HepG2 (cell line): ENCODE data around the gene ADAMTS18. TPM values are rescaled to one million over a fixed set of nuclear protein-coding genes. Genes with fewer than 3 reads are reported as not detected.

Experiments
- ATAC-seq: fragments of 200-7000 bp; cut with Tn5 transposase; 3 replicates; pipeline ENCODE4 v1.9.1; 2020; ENCODE audit warnings: mild to moderate bottlenecking, moderate library complexity
- BruUV-seq: library from RNA; stranded (reverse); fragments of 400-500 nt; replicated peaks from 2 replicates; lab custom pipeline; 2021; lab: Mats Ljungman, UMichigan
- CTCF ChIA-PET: fragments of 300-600 bp; formaldehyde crosslinking; extraction: SDS; loops from one replicate; lab custom pipeline; 2021; ENCODE audit warnings: low total read pairs, inconsistent platforms, low intra/inter-chr PET ratio; lab: Yijun Ruan, JAX
- POLR2A ChIA-PET: fragments of 350-600 bp; sonication (Branson Sonifier 250); formaldehyde crosslinking; loops from one replicate; lab custom pipeline; 2020; ENCODE audit warnings: antibody characterized with exemption, inconsistent platforms; lab: Yijun Ruan, JAX
- DNase-seq: peaks from one replicate; pipeline ENCODE4 v3.0.0-alpha.2; 2015; ENCODE audit warnings: low spot score
- FAIRE-seq: peaks from 3 replicates; lab custom pipeline; 2011; peaks lifted over from hg19 to GRCh38; lab: Jason Lieb, UNC
- H2AFZ ChIP-seq: one replicate; pipeline ENCODE4 v1.6.1; 2011; ENCODE audit warnings: low read length, inconsistent platforms
- H3K27ac ChIP-seq: fragments of 300-600 bp; 3 replicates; pipeline ENCODE4 v1.8.0; 2011; ENCODE audit warnings: mixed run types, mild to moderate bottlenecking, mixed read lengths, low read length, inconsistent platforms; ENCODE audit not compliant: insufficient read depth; ENCODE audit errors: extremely low read length
- H3K27me3 ChIP-seq, 2 experiments: fragments of 200-600 bp in 1 of 2; 2 replicates in 1 of 2; 3 replicates in 1 of 2; pipeline versions ENCODE4 v1.6.0 to v1.8.0; 2011; ENCODE audit warnings: low read length in 2 of 2, mild to moderate bottlenecking in 2 of 2, moderate library complexity in 2 of 2, inconsistent platforms in 1 of 2; ENCODE audit not compliant: insufficient read depth in 2 of 2, control insufficient read depth in 1 of 2
- H3K36me3 ChIP-seq, 2 experiments: fragments of 200-600 bp in 1 of 2; replicated peaks in 1 of 2; 2 replicates in 1 of 2; 3 replicates in 1 of 2; pipeline versions ENCODE4 v1.5.1 to v1.8.0; 2011; ENCODE audit warnings: low read length in 2 of 2, inconsistent platforms in 1 of 2; ENCODE audit not compliant: insufficient read depth in 2 of 2, control insufficient read depth in 1 of 2
- H3K4me1 ChIP-seq: 2 replicates; pipeline ENCODE4 v1.5.1; 2012; ENCODE audit warnings: low read length, inconsistent platforms; ENCODE audit not compliant: insufficient read depth
- H3K4me2 ChIP-seq: 2 replicates; pipeline ENCODE4 v1.6.0; 2011; ENCODE audit warnings: low read depth, low read length, inconsistent platforms
- H3K4me3 ChIP-seq, 3 experiments: fragments of 200-600 bp in 1 of 3; sonication (generic), shearing (Covaris generic) in 1 of 3; replicated peaks in 1 of 3; 2 replicates each; pipeline ENCODE4 v1.5.1; 2011 to 2016; ENCODE audit warnings: low read length in 3 of 3, inconsistent platforms in 2 of 3, low read depth in 2 of 3, mild to moderate bottlenecking in 2 of 3, control low read depth in 1 of 3, mixed read lengths in 1 of 3; ENCODE audit not compliant: insufficient read depth in 1 of 3
- H3K79me2 ChIP-seq: one replicate; pipeline ENCODE4 v1.6.1; 2011; ENCODE audit warnings: low read length, inconsistent platforms; ENCODE audit not compliant: insufficient read depth
- H3K9ac ChIP-seq: 2 replicates; pipeline ENCODE4 v1.6.0; 2011; ENCODE audit warnings: mild to moderate bottlenecking, low read depth, low read length, inconsistent platforms; ENCODE audit not compliant: insufficient read depth
- H3K9me3 ChIP-seq: 2 replicates; pipeline ENCODE4 v1.5.1; 2012; ENCODE audit warnings: mild to moderate bottlenecking, low read length
- H4K20me1 ChIP-seq: 2 replicates; pipeline ENCODE4 v1.6.0; 2011; ENCODE audit warnings: inconsistent platforms, mild to moderate bottlenecking, low read length, moderate library complexity; ENCODE audit not compliant: insufficient read depth
- ARHGAP35 ChIP-seq: sonication (generic); formaldehyde crosslinking; IDR thresholded peaks from 2 replicates; pipeline ENCODE4 v1.9.0; 2022; ENCODE audit warnings: mild to moderate bottlenecking, inconsistent platforms, moderate library complexity, missing genetic modification reagents, borderline replicate concordance
- FLYWCH1 ChIP-seq: sonication (generic); formaldehyde crosslinking; IDR thresholded peaks from 2 replicates; pipeline ENCODE4 v1.8.1; 2023; ENCODE audit warnings: mild to moderate bottlenecking, missing genetic modification reagents
- FUBP1 ChIP-seq: sonication (generic); formaldehyde crosslinking; IDR thresholded peaks from 2 replicates; pipeline ENCODE4 v1.5.1; 2020; ENCODE audit warnings: missing genetic modification reagents, mild to moderate bottlenecking, borderline replicate concordance
- IKZF1 ChIP-seq: fragments of 450-650 bp; IDR thresholded peaks from 2 replicates; pipeline ENCODE4 v1.7.1; 2016
- KIAA2018 ChIP-seq: sonication (generic); formaldehyde crosslinking; IDR thresholded peaks from 2 replicates; pipeline ENCODE4 v1.5.0; 2020; ENCODE audit warnings: mild to moderate bottlenecking, missing genetic modification reagents, borderline replicate concordance
- LRRFIP1 ChIP-seq: sonication (generic); formaldehyde crosslinking; conservative IDR thresholded peaks from 2 replicates; pipeline ENCODE4 v1.4.0; 2020; ENCODE audit warnings: missing genetic modification reagents
- MYC ChIP-seq: sonication (generic); formaldehyde crosslinking; IDR thresholded peaks from 2 replicates; pipeline ENCODE4 v1.9.0; 2021; ENCODE audit warnings: missing genetic modification reagents, borderline replicate concordance
- SRSF4 ChIP-seq: fragments of 200-400 bp; formaldehyde crosslinking; IDR thresholded peaks from one replicate; pipeline ENCODE4 v1.6.1; 2018; ENCODE audit warnings: mild to moderate bottlenecking, low read depth, low read length, moderate library complexity; ENCODE audit not compliant: poor library complexity, severe bottlenecking
- ZFY ChIP-seq: sonication (generic); formaldehyde crosslinking; IDR thresholded peaks from 2 replicates; pipeline ENCODE4 v1.4.0; 2020; ENCODE audit warnings: missing genetic modification reagents
- ZNF292 ChIP-seq: sonication (generic); formaldehyde crosslinking; IDR thresholded peaks from 2 replicates; pipeline ENCODE4 v1.8.1; 2022; ENCODE audit warnings: mild to moderate bottlenecking, low read depth, missing genetic modification reagents, borderline replicate concordance
- ZNF607 ChIP-seq: sonication (generic); formaldehyde crosslinking; IDR thresholded peaks from 2 replicates; pipeline ENCODE4 v1.5.1; 2020; ENCODE audit warnings: missing genetic modification reagents, mild to moderate bottlenecking, borderline replicate concordance
- ZNF83 ChIP-seq: sonication (generic); formaldehyde crosslinking; IDR thresholded peaks from 2 replicates; pipeline ENCODE4 v1.4.0; 2020; ENCODE audit warnings: missing genetic modification reagents, mild to moderate bottlenecking, borderline replicate concordance
- WGBS: methylation state at CpG from one replicate; pipeline ENCODE4 v1.1.6; 2017; ENCODE audit warnings: low lambda C conversion rate; 5-methylcytosine and 5-hydroxymethylcytosine counted together
- in situ Hi-C: cut with HindIII; loops from 2 replicates; pipeline ENCODE4 v1.10.0; 2017; ENCODE audit warnings: low pct_unique_long_range_greater_than_20kb; ENCODE audit not compliant: extremely low pct_ligation_motif_present
- intact Hi-C: fragments of 100-400 bp; cut with micrococcal nuclease; formaldehyde crosslinking; loops from one replicate; pipeline ENCODE4 v1.10.0; 2022; ENCODE audit not compliant: unreplicated experiment
- polyA plus RNA-seq, 8 experiments: library from polyadenylated mRNA; depleted of rRNA in 3 of 8; stranded (reverse) in 7 of 8; unstranded in 1 of 8; fragments of >200 nt; fragmentation: Illumina TruSeq in 4 of 8; extraction: Trizol in 4 of 8; gene quantifications; 2 replicates each; pipeline versions ENCODE4 v1.2.1 to v1.2.3, GENCODE V29; 2011 to 2016; ENCODE audit warnings: low read depth in 4 of 8, missing spikeins in 1 of 8, mixed read lengths in 1 of 8; ENCODE audit not compliant: insufficient read depth in 1 of 8
- total RNA-seq, 5 experiments: library from RNA; depleted of rRNA; stranded (reverse); fragments of >200 nt; fragmentation: Illumina TruSeq; extraction: Trizol; gene quantifications; 2 replicates each; pipeline ENCODE4 v1.2.3, GENCODE V29; 2016; ENCODE audit warnings: low read depth in 1 of 5

The ADAMTS18 gene
- total and polyA plus RNA-seq, 2 of the 13 experiments (the other 11 are each of a cell fraction or from before 2014, with no cell fraction given): 0.01 TPM; not detected in 1

GRCh38 chr16:77246150-77246549, 188.7 kb downstream of the ADAMTS18 start:
- Histone ChIP-seq H4K20me1 (no peaks in the 10 kb centered on the region), H3K9ac (no peak overlapping the region), H3K79me2 (no peaks in the 10 kb centered on the region), H3K4me3 (no peak overlapping the region), H3K4me1 (no peaks in the 10 kb centered on the region), H3K27ac (no peak overlapping the region), H3K4me2 (no peak overlapping the region), H3K27me3 (peaks cover 2 to 4% of the 10 kb centered on the region in 2 experiments; a peak in 2 of 5 replicates), H3K9me3 (no peaks in the 10 kb centered on the region), H3K36me3 (no peaks in the 10 kb centered on the region), H2AFZ (no peak overlapping the region)
- 56% methylated on average over 2 of the region's 2 CpGs for WGBS
- FAIRE-seq (no peak), DNase-seq (no peak), ATAC-seq (no peak)
- BruUV-seq: no TSS peak
- ChIA-PET CTCF (no interaction called here), POLR2A (no interaction called here)
- intact Hi-C loops: no loop called here
- in situ Hi-C loops: loop anchor here (25.0 kb wide), 1 partner anchor 716 kb away; no protein-coding TSS in a partner anchor
- no peak for TF ChIP-seq LRRFIP1 (CRISPR knock-in tag)
- TF ChIP-seq ZNF83 (CRISPR knock-in tag): no peak
- TF ChIP-seq ZFY (CRISPR knock-in tag): no peak
- no peak for TF ChIP-seq ZNF292 (CRISPR knock-in tag)
- no peak for TF ChIP-seq FLYWCH1 (CRISPR knock-in tag)
- TF ChIP-seq IKZF1: no peak
- no peak for TF ChIP-seq ZNF607 (CRISPR knock-in tag)
- no peak for TF ChIP-seq SRSF4
- TF ChIP-seq KIAA2018 (CRISPR knock-in tag): no peak
- no peak for TF ChIP-seq ARHGAP35 (CRISPR knock-in tag)
- no peak for TF ChIP-seq FUBP1 (CRISPR knock-in tag)
- TF ChIP-seq MYC (CRISPR knock-in tag): no peak
